ENCODE results near the gene EIF4G3.

GRCh38 chr1:21068937-21069336 is 107.8 kb downstream of the EIF4G3 start:
- TF ChIP-seq SIN3A (IDR thresholded peaks at IDR 0.05; ENCODE audit: borderline replicate concordance, low read depth, low read length) (no peak), GATA2 (CRISPR knock-in tag; IDR thresholded peaks at IDR 0.05) (no peak), CTCF (IDR thresholded peaks at IDR 0.05) (no peak), ZBTB33 (IDR thresholded peaks at IDR 0.05; ENCODE audit: borderline replicate concordance, low read depth) (no peak), EP300 (IDR thresholded peaks at IDR 0.05; ENCODE audit: borderline replicate concordance in 1 of 2, low read depth in 1 of 2, low read length in 1 of 2) (no peak), MXI1 (IDR thresholded peaks at IDR 0.05; ENCODE audit: low read depth, low read length) (no peak), EZH2phosphoT487 (IDR thresholded peaks at IDR 0.05; ENCODE audit: borderline replicate concordance, low read depth) (no peak), MAX (IDR thresholded peaks at IDR 0.05; ENCODE audit: low read depth) (no peak), TEAD4 (IDR thresholded peaks at IDR 0.05; ENCODE audit: borderline replicate concordance, insufficient read depth) (no peak), NFIC (IDR thresholded peaks at IDR 0.05; ENCODE audit: borderline replicate concordance) (no peak), GABPA (IDR thresholded peaks at IDR 0.05; ENCODE audit: low read depth) (no peak), TAF1 (IDR thresholded peaks at IDR 0.05; ENCODE audit: borderline replicate concordance, low read depth, low read length) (no peak), RCOR1 (IDR thresholded peaks at IDR 0.05; ENCODE audit: low read length) (no peak), JUND (IDR thresholded peaks at IDR 0.05) (no peak)
